Breast epithelium (tissue), 4 donors: ENCODE results near the gene SDK1. TPM values are rescaled to one million over a fixed set of nuclear protein-coding genes. Genes with fewer than 3 reads are reported as not detected.

Source experiments
- DNase-seq, 2 donors: peaks; one replicate each; pipeline ENCODE4 v3.0.0-alpha.2; 2019; ENCODE audit warnings: low spot score in 2 of 2
- H3K27ac ChIP-seq, 2 donors: fragments of 200-600 bp; sonication (generic) in 1 of 2; one replicate each; pipeline ENCODE4 v1.5.1; 2016 to 2019; ENCODE audit warnings: mild to moderate bottlenecking in 1 of 2
- H3K27me3 ChIP-seq, 2 donors: fragments of 200-600 bp; sonication (generic) in 1 of 2; one replicate each; pipeline versions ENCODE4 v1.5.1 to v1.6.0; 2017 to 2019; ENCODE audit warnings: control low read depth in 1 of 2, mild to moderate bottlenecking in 1 of 2
- H3K36me3 ChIP-seq: fragments of 200-600 bp; one replicate; pipeline ENCODE4 v1.5.1; 2019
- H3K4me1 ChIP-seq, 2 donors: fragments of 200-600 bp; sonication (generic); one replicate each; pipeline ENCODE4 v1.5.1; 2016 to 2019; ENCODE audit warnings: control low read depth in 1 of 2
- H3K4me3 ChIP-seq, 3 donors: fragments of 200-600 bp; sonication (generic); 1 replicate in 2 of 3; 2 replicates in 1 of 3; pipeline ENCODE4 v1.5.1; 2016 to 2019; ENCODE audit warnings: mild to moderate bottlenecking in 3 of 3, moderate library complexity in 2 of 3
- H3K9me3 ChIP-seq, 2 donors: fragments of 200-600 bp; sonication (generic) in 1 of 2; one replicate each; pipeline ENCODE4 v1.5.1; 2016 to 2019; ENCODE audit warnings: control low read depth in 1 of 2
- POLR2A ChIP-seq: fragments of 450-650 bp; IDR thresholded peaks from one replicate; pipeline ENCODE4 v1.6.1; 2016; ENCODE audit warnings: antibody characterized with exemption, mild to moderate bottlenecking, moderate library complexity
- POLR2AphosphoS5 ChIP-seq, 3 donors: sonication (generic); formaldehyde crosslinking; IDR thresholded peaks; one replicate each; pipeline ENCODE4 v1.6.1; 2017; ENCODE audit warnings: antibody characterized with exemption in 3 of 3
- intact Hi-C: fragments of 100-400 bp; cut with DNase I; formaldehyde crosslinking; loops from one replicate; pipeline ENCODE4 v1.15.1; 2023; ENCODE audit warnings: low total_unique reads
- total RNA-seq, 3 donors: library from RNA; depleted of rRNA; stranded (reverse); fragments of >200 nt; gene quantifications; one replicate each; pipeline ENCODE4 v1.1.0, GENCODE V29; 2016
- TF ChIP-seq, protein P1 (sequence below), 3 donors: fragments of 450-650 bp; IDR thresholded peaks; one replicate each; pipeline ENCODE4 v1.5.1; 2016 to 2017; ENCODE audit warnings: antibody characterized with exemption in 3 of 3, mild to moderate bottlenecking in 3 of 3, moderate library complexity in 3 of 3

SDK1 gene
- total RNA-seq, 3 donors from 2014 or later = 3.7 to 18.2 (median 6.6) TPM

DNA sequence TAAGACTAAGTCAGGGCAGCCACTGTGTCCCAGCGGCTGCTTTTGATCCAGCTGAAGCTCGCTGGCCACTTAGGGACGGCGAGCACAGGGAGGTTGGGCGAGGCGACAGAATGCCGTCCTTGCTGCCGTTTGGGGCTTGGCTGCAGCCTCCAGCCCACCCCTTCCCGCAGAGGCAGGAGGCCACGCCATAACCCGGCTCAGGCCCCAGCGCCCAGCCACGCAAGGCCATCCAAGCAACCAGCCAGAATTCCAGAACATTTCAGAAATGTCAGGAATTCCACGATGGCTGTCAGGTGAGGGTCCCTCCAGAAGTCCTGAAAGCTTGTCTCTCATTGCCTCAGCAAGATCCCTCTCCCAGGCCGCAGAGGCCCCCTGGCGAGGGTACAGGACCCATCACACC is 901.9 kb downstream of the SDK1 start:
- Histone ChIP-seq H3K36me3 (no peaks in the 10 kb centered on the region), H3K27ac (no peak overlapping the region), H3K4me3 (no peak overlapping the region), H3K27me3 (no peaks in the 10 kb centered on the region), H3K9me3 (no peaks in the 10 kb centered on the region), H3K4me1 (no peaks in the 10 kb centered on the region)
- DNase-seq = no peak
- intact Hi-C loops = no loop called here
- TF ChIP-seq, protein P1, sequence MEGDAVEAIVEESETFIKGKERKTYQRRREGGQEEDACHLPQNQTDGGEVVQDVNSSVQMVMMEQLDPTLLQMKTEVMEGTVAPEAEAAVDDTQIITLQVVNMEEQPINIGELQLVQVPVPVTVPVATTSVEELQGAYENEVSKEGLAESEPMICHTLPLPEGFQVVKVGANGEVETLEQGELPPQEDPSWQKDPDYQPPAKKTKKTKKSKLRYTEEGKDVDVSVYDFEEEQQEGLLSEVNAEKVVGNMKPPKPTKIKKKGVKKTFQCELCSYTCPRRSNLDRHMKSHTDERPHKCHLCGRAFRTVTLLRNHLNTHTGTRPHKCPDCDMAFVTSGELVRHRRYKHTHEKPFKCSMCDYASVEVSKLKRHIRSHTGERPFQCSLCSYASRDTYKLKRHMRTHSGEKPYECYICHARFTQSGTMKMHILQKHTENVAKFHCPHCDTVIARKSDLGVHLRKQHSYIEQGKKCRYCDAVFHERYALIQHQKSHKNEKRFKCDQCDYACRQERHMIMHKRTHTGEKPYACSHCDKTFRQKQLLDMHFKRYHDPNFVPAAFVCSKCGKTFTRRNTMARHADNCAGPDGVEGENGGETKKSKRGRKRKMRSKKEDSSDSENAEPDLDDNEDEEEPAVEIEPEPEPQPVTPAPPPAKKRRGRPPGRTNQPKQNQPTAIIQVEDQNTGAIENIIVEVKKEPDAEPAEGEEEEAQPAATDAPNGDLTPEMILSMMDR (IDR thresholded peaks at IDR 0.05) = no peak
- no peak for TF ChIP-seq POLR2AphosphoS5 (IDR thresholded peaks at IDR 0.05)
- no peak for TF ChIP-seq POLR2A

DNA sequence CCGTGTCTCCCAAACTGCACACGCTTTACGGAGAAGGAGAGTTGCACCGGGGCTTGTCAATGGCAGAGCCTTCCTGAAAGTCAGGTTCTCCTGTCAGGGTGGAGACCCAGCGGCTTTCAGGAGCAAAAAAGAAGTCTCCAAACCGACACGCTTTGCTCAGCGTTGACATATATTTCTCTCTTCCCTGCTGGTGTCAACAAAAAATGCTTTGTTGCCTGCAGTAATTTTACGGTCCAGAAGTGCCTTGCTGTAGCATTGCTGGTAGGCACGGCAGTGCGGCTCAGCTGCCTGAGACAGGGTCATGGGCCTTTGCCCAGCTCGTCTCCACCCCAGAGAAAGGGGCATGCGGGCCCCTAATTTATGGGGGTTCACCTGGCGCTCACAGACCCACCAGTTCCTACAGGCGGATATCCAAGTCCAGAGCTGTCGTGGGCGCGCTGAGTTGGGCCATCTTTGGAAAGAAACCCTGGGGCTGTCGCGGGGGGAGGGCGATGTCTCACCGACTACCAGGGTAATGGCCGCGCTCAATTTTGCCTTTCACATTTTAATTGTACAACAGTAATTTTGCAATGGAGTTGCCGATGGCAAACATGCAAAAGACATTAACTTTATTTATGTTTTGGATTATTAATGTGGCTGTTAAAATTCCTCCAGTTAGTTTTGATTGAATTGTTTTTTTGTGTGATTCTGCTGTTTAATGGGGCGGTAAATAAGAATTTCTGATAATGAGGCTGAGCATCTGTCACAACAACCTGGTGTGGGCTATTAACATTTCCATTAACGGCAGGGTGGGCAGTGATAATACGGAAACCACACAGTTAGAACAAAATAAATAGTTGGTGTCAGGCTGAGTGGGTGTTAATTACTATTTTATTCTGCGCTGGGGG is 902.8 kb downstream of the SDK1 start:
- Histone ChIP-seq H3K27ac (no peak overlapping the region), H3K4me1 (no peaks in the 10 kb centered on the region), H3K27me3 (no peaks in the 10 kb centered on the region), H3K4me3 (no peak overlapping the region), H3K9me3 (no peaks in the 10 kb centered on the region), H3K36me3 (no peaks in the 10 kb centered on the region)
- DNase-seq = no peak
- intact Hi-C loops = no loop called here
- TF ChIP-seq, protein P1 (IDR thresholded peaks at IDR 0.05) = no peak
- TF ChIP-seq POLR2AphosphoS5 (IDR thresholded peaks at IDR 0.05) (no peak), POLR2A (no peak)

DNA sequence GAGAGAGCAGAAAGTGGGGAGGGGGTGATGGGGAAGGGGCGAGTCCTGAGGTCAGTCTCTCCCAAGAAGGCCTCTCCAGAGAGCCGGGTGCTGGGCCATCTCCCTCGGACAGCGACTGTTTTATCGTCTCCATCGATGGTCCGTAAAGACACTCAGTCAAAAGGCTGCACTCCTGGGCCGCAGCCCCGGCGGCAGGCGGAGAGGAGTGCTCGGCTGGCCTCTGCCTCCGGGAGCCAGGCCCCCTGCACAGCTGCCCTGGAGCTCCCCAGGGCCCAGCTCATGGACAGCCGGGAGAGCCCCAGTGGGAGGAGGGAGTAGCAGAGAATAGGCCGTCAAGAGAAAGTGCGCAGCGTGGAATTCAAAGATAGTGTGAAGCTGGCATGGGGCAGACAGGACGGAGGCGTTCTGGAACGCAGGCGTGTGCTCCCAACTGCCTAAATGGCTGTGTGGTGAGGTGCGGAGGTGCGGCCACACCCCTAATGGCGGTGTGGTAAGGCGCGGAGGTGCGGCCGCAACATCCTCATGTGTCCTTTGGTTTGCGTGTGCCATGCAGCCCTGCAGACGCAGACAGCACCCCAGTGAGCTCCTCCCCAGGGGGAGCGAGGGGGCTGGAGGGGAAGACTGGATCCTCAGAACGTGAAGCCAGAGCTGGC is 903.6 kb downstream of the SDK1 start:
- H3K4me3 ChIP-seq = no peak overlapping the region

DNA sequence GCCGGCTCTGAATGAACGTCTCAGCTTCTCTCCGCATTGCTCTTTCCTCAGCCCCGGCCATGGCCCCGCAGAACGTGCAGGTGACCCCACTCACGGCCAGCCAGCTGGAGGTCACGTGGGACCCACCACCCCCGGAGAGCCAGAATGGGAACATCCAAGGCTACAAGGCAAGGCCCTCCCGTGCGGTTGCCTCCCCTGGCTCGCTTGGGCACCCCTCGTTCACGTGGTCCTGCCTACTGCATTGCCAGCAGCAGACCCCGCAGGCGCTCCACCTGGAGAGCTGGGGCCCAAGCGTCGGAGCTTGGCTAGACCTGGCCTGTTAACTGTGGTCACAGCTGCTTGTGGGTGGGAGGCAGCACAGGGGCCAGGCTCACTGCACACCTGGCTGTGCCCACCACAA is 904.8 kb downstream of the SDK1 start:
- H3K27me3 ChIP-seq = no peaks in the 10 kb centered on the region
- H3K4me1 ChIP-seq = no peaks in the 10 kb centered on the region
- intact Hi-C loops = no loop called here
- no peak overlapping the region for H3K27ac ChIP-seq
- H3K4me3 ChIP-seq = no peak overlapping the region
- no peak for DNase-seq
- no peaks in the 10 kb centered on the region for H3K36me3 ChIP-seq
- H3K9me3 ChIP-seq = no peaks in the 10 kb centered on the region
- TF ChIP-seq, protein P1 (IDR thresholded peaks at IDR 0.05) = no peak
- TF ChIP-seq POLR2A (no peak), POLR2AphosphoS5 (IDR thresholded peaks at IDR 0.05) (no peak)

More for the DNA sequence above, 903.6 kb downstream of the SDK1 start:
- Histone ChIP-seq H3K4me1 (no peaks in the 10 kb centered on the region), H3K27me3 (no peaks in the 10 kb centered on the region), H3K9me3 (no peaks in the 10 kb centered on the region), H3K36me3 (no peaks in the 10 kb centered on the region), H3K27ac (no peak overlapping the region)
- DNase-seq = no peak
- TF ChIP-seq POLR2AphosphoS5 (IDR thresholded peaks at IDR 0.05) (no peak), POLR2A (no peak)
- TF ChIP-seq, protein P1 (IDR thresholded peaks at IDR 0.05) = no peak
- intact Hi-C loops = no loop called here

DNA sequence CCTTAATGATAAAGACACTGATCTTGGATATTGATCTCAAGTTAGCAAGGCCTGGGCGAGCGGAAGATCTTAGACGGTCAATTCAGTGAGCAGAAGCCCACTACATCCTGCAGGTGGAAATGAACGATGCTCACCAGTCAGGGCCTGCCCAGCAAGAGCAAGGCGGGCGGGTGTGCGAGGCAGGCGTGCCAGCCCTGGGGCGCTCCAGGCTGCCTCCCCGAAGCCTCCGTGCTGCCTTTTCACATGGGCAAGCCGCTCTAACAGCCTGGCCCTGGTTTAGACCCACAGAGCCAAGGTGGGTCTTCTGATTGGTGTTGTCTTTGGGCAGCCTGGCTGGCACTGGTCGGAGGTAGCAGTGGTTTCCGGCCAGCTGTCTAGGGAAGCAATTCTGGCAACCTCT is 906.0 kb downstream of the SDK1 start:
- H3K9me3 ChIP-seq = no peaks in the 10 kb centered on the region
- H3K4me1 ChIP-seq = no peaks in the 10 kb centered on the region
- intact Hi-C loops = no loop called here
- TF ChIP-seq POLR2A = no peak
- TF ChIP-seq, protein P1 (IDR thresholded peaks at IDR 0.05) = no peak
- no peak for TF ChIP-seq POLR2AphosphoS5 (IDR thresholded peaks at IDR 0.05)
- no peak overlapping the region for H3K27ac ChIP-seq
- no peaks in the 10 kb centered on the region for H3K36me3 ChIP-seq
- DNase-seq = no peak
- no peaks in the 10 kb centered on the region for H3K27me3 ChIP-seq
- no peak overlapping the region for H3K4me3 ChIP-seq
